GM12878 (cell line): ENCODE results near the gene COG2. TPM values are rescaled to one million over a fixed set of nuclear protein-coding genes. Genes with fewer than 3 reads are reported as not detected.
"Not testable (repeated sequence)": the region's sequence is repeated elsewhere in the genome, so short reads cannot be mapped to it uniquely, and the experiment has no call there.

Source experiments
- ATAC-seq: fragments of 200-7000 bp; cut with Tn5 transposase; 3 replicates; pipeline ENCODE4 v1.9.1; 2020; ENCODE audit warnings: mild to moderate bottlenecking, moderate library complexity
- BruUV-seq: library from RNA; stranded (reverse); fragments of 400-500 nt; replicated peaks from 2 replicates; lab custom pipeline; 2021; lab: Mats Ljungman, UMichigan
- CTCF ChIA-PET: fragments of 300-600 bp; sonication (Branson Sonifier 250); formaldehyde crosslinking; extraction: SDS; loops from one replicate; lab custom pipeline; 2021; ENCODE audit warnings: inconsistent platforms; lab: Yijun Ruan, JAX
- POLR2A ChIA-PET: fragments of 350-600 bp; formaldehyde crosslinking; extraction: SDS; loops from one replicate; lab custom pipeline; 2021; ENCODE audit warnings: inconsistent platforms; lab: Charles Lee
- RAD21 ChIA-PET: fragments of 300-600 bp; sonication (Branson Sonifier 250); formaldehyde crosslinking; loops from one replicate; lab custom pipeline; 2023; ENCODE audit warnings: antibody characterized with exemption; ENCODE audit not compliant: unreplicated experiment; lab: Charles Lee
- SMC1A ChIA-PET: fragments of 300-600 bp; sonication (Branson Sonifier 250); formaldehyde crosslinking; loops from one replicate; lab custom pipeline; 2023; ENCODE audit not compliant: unreplicated experiment, uncharacterized antibody; lab: Charles Lee
- DNase-seq: peaks from one replicate; pipeline ENCODE4 v3.0.0-alpha.2; 2011; ENCODE audit warnings: low read depth, low spot score
- FAIRE-seq: peaks from 3 replicates; lab custom pipeline; 2011; peaks lifted over from hg19 to GRCh38; lab: Jason Lieb, UNC
- H2AFZ ChIP-seq: 2 replicates; pipeline ENCODE4 v1.6.0; 2011; ENCODE audit warnings: low read depth, low read length, control low read depth; ENCODE audit not compliant: control insufficient read depth
- H3K27ac ChIP-seq: 2 replicates; pipeline ENCODE4 v1.5.1; 2011; ENCODE audit warnings: control low read depth; ENCODE audit not compliant: control insufficient read depth, insufficient read depth
- H3K27me3 ChIP-seq, 2 experiments: replicated peaks in 1 of 2; 2 replicates each; pipeline versions ENCODE4 v1.6.0 to v1.6.1; 2011; ENCODE audit warnings: low read length in 1 of 2; ENCODE audit not compliant: control insufficient read depth in 2 of 2, insufficient read depth in 2 of 2
- H3K36me3 ChIP-seq, 2 experiments: 2 replicates each; pipeline ENCODE4 v1.5.1; 2011; ENCODE audit warnings: low read length in 1 of 2; ENCODE audit not compliant: control insufficient read depth in 2 of 2, insufficient read depth in 2 of 2
- H3K4me1 ChIP-seq: 2 replicates; pipeline ENCODE4 v1.6.1; 2011; ENCODE audit warnings: mild to moderate bottlenecking, low read length, moderate library complexity, mixed read lengths; ENCODE audit not compliant: control insufficient read depth, insufficient read depth
- H3K4me2 ChIP-seq: 2 replicates; pipeline ENCODE4 v1.6.0; 2011; ENCODE audit warnings: control low read depth; ENCODE audit not compliant: control insufficient read depth, insufficient read depth
- H3K4me3 ChIP-seq: fragments of 200-600 bp; sonication (generic); 2 replicates; pipeline ENCODE4 v1.5.1; 2016
- H3K79me2 ChIP-seq: 2 replicates; pipeline ENCODE4 v1.6.0; 2011; ENCODE audit warnings: low read length; ENCODE audit not compliant: control insufficient read depth, insufficient read depth
- H3K9ac ChIP-seq: 2 replicates; pipeline ENCODE4 v1.8.0; 2011; ENCODE audit warnings: low read length, control low read depth, mixed read lengths; ENCODE audit not compliant: control insufficient read depth, insufficient read depth
- H3K9me3 ChIP-seq: replicated peaks from 3 replicates; pipeline ENCODE4 v1.5.1; 2011; ENCODE audit warnings: mild to moderate bottlenecking, low read length; ENCODE audit not compliant: control insufficient read depth, insufficient read depth
- H4K20me1 ChIP-seq: 2 replicates; pipeline ENCODE4 v1.6.0; 2011; ENCODE audit not compliant: control insufficient read depth, insufficient read depth
- KLF5 ChIP-seq: fragments of 450-650 bp; IDR thresholded peaks from 2 replicates; pipeline ENCODE4 v1.6.1; 2014; ENCODE audit warnings: mild to moderate bottlenecking; ENCODE audit not compliant: partially characterized antibody
- MYC ChIP-seq: IDR thresholded peaks from 2 replicates; pipeline ENCODE4 v1.6.1; 2011; ENCODE audit warnings: mild to moderate bottlenecking, low read length, moderate library complexity, inconsistent platforms; ENCODE audit not compliant: insufficient read depth, insufficient replicate concordance, insufficient read length, severe bottlenecking
- SPI1 ChIP-seq: IDR thresholded peaks from 2 replicates; pipeline ENCODE4 v1.6.1; 2011; ENCODE audit warnings: low read depth, mild to moderate bottlenecking, low read length, moderate library complexity, borderline replicate concordance; ENCODE audit not compliant: insufficient read depth
- SREBF2 ChIP-seq: IDR thresholded peaks from 2 replicates; pipeline ENCODE4 v1.6.1; 2012; ENCODE audit warnings: mild to moderate bottlenecking, low read length
- WGBS: methylation state at CpG from one replicate; pipeline ENCODE4 v1.1.6; 2016; ENCODE audit warnings: low lambda C conversion rate; ENCODE audit not compliant: insufficient replicate concordance, insufficient coverage; ENCODE audit errors: missing lambda C conversion rate; 5-methylcytosine and 5-hydroxymethylcytosine counted together
- in situ Hi-C: fragments of 300-500 bp; cut with MboI; formaldehyde crosslinking; loops from 9 replicates; pipeline ENCODE4 v1.14.3; 2018; ENCODE audit warnings: mixed read lengths
- intact Hi-C: fragments of 100-400 bp; cut with micrococcal nuclease; formaldehyde crosslinking; loops from one replicate; pipeline ENCODE4 v1.14.2; 2022; ENCODE audit not compliant: unreplicated experiment
- polyA plus RNA-seq, 11 experiments: library from polyadenylated mRNA; depleted of rRNA in 4 of 11; unstranded in 6 of 11; stranded (reverse) in 5 of 11; fragments of >200 nt; fragmentation: Nextera tagmentation in 4 of 11; fragmentation: Illumina TruSeq in 1 of 11; extraction: Ambion mirVana in 4 of 11; extraction: Trizol in 1 of 11; gene quantifications; 1 replicate in 1 of 11; 2 replicates in 10 of 11; pipeline versions ENCODE4 v1.2.1 to v1.2.3, GENCODE V29; 2011 to 2016; ENCODE audit warnings: inconsistent platforms in 2 of 11, missing spikeins in 2 of 11, low read depth in 1 of 11
- total RNA-seq, 4 experiments: library from RNA; depleted of rRNA in 3 of 4; stranded (reverse); fragments of >200 nt in 3 of 4; fragmentation: Illumina TruSeq in 1 of 4; extraction: Trizol in 1 of 4; gene quantifications; 2 replicates each; pipeline versions ENCODE4 v1.2.1 to v1.2.3, GENCODE V29; 2013 to 2021
- TF ChIP-seq, protein P1 (sequence below): fragments of 450-650 bp; IDR thresholded peaks from 2 replicates; pipeline ENCODE4 v1.6.1; 2014; ENCODE audit warnings: mild to moderate bottlenecking

COG2 gene
- total and polyA plus RNA-seq, 10 of the 15 experiments (the other 5 are each of a cell fraction or from before 2014, with no cell fraction given), result 15.0 to 31.5 (median 28.3) TPM

DNA sequence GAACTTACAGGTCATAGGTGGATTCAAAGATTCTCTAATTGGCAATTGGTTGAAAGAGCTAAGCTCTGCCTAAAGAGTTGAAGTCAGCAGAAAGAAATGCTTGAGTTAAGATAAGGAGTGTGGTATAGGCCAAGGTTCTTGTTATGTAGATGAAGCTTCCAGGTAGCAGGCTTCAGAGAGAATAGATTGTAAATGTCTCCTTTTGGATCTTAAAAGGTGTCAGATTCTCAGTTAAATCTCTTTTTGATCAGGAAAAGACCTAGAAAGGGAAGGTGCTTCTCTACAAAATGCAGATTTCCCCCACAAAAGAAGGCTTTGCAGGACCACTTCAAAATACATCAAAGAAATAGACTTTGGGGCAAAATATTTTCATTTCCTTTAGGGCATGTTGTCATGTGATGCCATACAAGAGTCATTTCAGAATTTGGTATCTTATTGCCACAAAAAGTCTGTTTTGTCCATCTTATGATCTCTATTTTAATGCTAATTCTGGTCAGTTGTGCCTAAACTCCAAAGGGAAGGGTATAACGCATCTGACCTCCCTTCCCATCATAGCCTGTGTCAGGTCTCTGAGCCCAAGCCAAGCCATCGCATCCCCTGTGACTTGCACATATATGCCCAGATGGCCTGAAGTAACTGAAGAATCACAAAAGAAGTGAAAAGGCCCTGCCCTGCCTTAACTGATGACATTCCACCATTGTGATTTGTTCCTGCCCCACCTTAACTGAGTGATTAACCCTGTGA lies 41.5 kb upstream of the COG2 start:
- H3K9ac ChIP-seq, H3K4me3 ChIP-seq, SMC1A ChIA-PET, H3K36me3 ChIP-seq, in situ Hi-C loops, H3K27me3 ChIP-seq, H3K9me3 ChIP-seq, H3K4me1 ChIP-seq, POLR2A ChIA-PET, H3K79me2 ChIP-seq, BruUV-seq, H4K20me1 ChIP-seq, H3K27ac ChIP-seq, ATAC-seq, H3K4me2 ChIP-seq, DNase-seq, intact Hi-C loops, H2AFZ ChIP-seq, RAD21 ChIA-PET, CTCF ChIA-PET, FAIRE-seq: not testable (repeated sequence)
- 50% methylated on average over 2 of the region's 2 CpGs for WGBS

GRCh38 chr1:230609208-230609607 lies 33.1 kb upstream of the COG2 start:
- TF ChIP-seq KLF5 (no peak), SREBF2 (no peak), MYC (no peak), SPI1 (peak; percentile 86)
- TF ChIP-seq, protein P1, sequence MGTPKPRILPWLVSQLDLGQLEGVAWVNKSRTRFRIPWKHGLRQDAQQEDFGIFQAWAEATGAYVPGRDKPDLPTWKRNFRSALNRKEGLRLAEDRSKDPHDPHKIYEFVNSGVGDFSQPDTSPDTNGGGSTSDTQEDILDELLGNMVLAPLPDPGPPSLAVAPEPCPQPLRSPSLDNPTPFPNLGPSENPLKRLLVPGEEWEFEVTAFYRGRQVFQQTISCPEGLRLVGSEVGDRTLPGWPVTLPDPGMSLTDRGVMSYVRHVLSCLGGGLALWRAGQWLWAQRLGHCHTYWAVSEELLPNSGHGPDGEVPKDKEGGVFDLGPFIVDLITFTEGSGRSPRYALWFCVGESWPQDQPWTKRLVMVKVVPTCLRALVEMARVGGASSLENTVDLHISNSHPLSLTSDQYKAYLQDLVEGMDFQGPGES, result no peak
- ChIA-PET POLR2A (no interaction called here), CTCF (no interaction called here), RAD21 (no interaction called here), SMC1A (interaction anchor here (0.7 kb wide), 1 partner anchor 223 kb away, joined by 3 read pairs; no protein-coding TSS in a partner anchor)
- H4K20me1 ChIP-seq, result no peaks in the 10 kb centered on the region
- in situ Hi-C loops, result no loop called here
- intact Hi-C loops, result no loop called here
- H3K4me2 ChIP-seq, result no peak overlapping the region
- no TSS peak for BruUV-seq
- peak; percentile 34; the same call in 1 of the 3 replicates for ATAC-seq
- 53% methylated on average over 2 of the region's 2 CpGs for WGBS
- no peaks in the 10 kb centered on the region for H3K79me2 ChIP-seq
- peaks cover 4% of the 10 kb centered on the region; the same call in 1 of the 2 replicates for H3K4me1 ChIP-seq
- no peak overlapping the region for H2AFZ ChIP-seq
- H3K27ac ChIP-seq, result no peak overlapping the region
- peak; percentile 4 for DNase-seq
- no peaks in the 10 kb centered on the region for H3K9me3 ChIP-seq
- no peaks in the 10 kb centered on the region for H3K27me3 ChIP-seq
- H3K9ac ChIP-seq, result no peak overlapping the region
- no peaks in the 10 kb centered on the region for H3K36me3 ChIP-seq
- no peak for FAIRE-seq
- no peak overlapping the region for H3K4me3 ChIP-seq
